ENCODE results near the gene IL25.

- TF ChIP-seq EP300 (IDR thresholded peaks at IDR 0.05): no peak
- TF ChIP-seq, protein P1, sequence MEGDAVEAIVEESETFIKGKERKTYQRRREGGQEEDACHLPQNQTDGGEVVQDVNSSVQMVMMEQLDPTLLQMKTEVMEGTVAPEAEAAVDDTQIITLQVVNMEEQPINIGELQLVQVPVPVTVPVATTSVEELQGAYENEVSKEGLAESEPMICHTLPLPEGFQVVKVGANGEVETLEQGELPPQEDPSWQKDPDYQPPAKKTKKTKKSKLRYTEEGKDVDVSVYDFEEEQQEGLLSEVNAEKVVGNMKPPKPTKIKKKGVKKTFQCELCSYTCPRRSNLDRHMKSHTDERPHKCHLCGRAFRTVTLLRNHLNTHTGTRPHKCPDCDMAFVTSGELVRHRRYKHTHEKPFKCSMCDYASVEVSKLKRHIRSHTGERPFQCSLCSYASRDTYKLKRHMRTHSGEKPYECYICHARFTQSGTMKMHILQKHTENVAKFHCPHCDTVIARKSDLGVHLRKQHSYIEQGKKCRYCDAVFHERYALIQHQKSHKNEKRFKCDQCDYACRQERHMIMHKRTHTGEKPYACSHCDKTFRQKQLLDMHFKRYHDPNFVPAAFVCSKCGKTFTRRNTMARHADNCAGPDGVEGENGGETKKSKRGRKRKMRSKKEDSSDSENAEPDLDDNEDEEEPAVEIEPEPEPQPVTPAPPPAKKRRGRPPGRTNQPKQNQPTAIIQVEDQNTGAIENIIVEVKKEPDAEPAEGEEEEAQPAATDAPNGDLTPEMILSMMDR (IDR thresholded peaks at IDR 0.05): no peak
Measured at GRCh38 chr14:23371865-23372264, 744 bp upstream of the IL25 start.

All from ovary (tissue), 3 donors.